CD4-positive, alpha-beta T cell (primary cell): Measurements from ENCODE around the gene GAL3ST1. TPM values are rescaled to one million over a fixed set of nuclear protein-coding genes. Genes with fewer than 3 reads are reported as not detected.

Experiments used
- ATAC-seq: fragments of 200-7000 bp; cut with Tn5 transposase; one replicate; pipeline ENCODE4 v1.10.0; 2022; ENCODE audit warnings: mild to moderate bottlenecking; ENCODE audit not compliant: poor library complexity
- CTCF ChIA-PET: fragments of 350-600 bp; sonication (Branson Sonifier 250); formaldehyde crosslinking; loops from one replicate; lab custom pipeline; 2021; ENCODE audit warnings: antibody characterized with exemption, inconsistent platforms; lab: Charles Lee
- POLR2A ChIA-PET: fragments of 350-600 bp; sonication (Branson Sonifier 250); formaldehyde crosslinking; loops from one replicate; lab custom pipeline; 2021; ENCODE audit warnings: antibody characterized with exemption, inconsistent platforms; lab: Charles Lee
- DNase-seq, 14 experiments: peaks; one replicate each; pipeline ENCODE4 v3.0.0-alpha.2; 2013 to 2020; ENCODE audit warnings: mixed read lengths in 2 of 14
- H3K27ac ChIP-seq, 2 donors: one replicate each; pipeline versions ENCODE4 v1.5.1 to v1.7.0; 2013; ENCODE audit warnings: low read length in 2 of 2, low read depth in 1 of 2, mild to moderate bottlenecking in 1 of 2
- H3K27me3 ChIP-seq, 2 experiments: 1 replicate in 1 of 2; 2 replicates in 1 of 2; pipeline versions ENCODE4 v1.6.1 to v1.7.0; 2013; ENCODE audit warnings: low read length in 2 of 2, control low read depth in 1 of 2, mild to moderate bottlenecking in 1 of 2, moderate library complexity in 1 of 2; ENCODE audit not compliant: insufficient read depth in 2 of 2, control insufficient read depth in 1 of 2
- H3K36me3 ChIP-seq: one replicate; pipeline ENCODE4 v1.6.1; 2013; ENCODE audit warnings: low read length, control low read depth; ENCODE audit not compliant: insufficient read depth
- H3K4me1 ChIP-seq: one replicate; pipeline ENCODE4 v1.6.1; 2013; ENCODE audit warnings: low read length, control low read depth; ENCODE audit not compliant: insufficient read depth
- H3K4me3 ChIP-seq: one replicate; pipeline ENCODE4 v1.5.1; 2013; ENCODE audit warnings: mild to moderate bottlenecking, low read length, moderate library complexity
- H3K9me3 ChIP-seq, 2 experiments: 1 replicate in 1 of 2; 2 replicates in 1 of 2; pipeline versions ENCODE4 v1.6.1 to v1.7.0; 2013; ENCODE audit warnings: low read length in 2 of 2, mild to moderate bottlenecking in 2 of 2, control low read depth in 1 of 2, moderate library complexity in 1 of 2; ENCODE audit not compliant: control insufficient read depth in 1 of 2, insufficient read depth in 1 of 2
- H3K27ac Mint-ChIP-seq: one replicate; pipeline ENCODE4 v1.8.0; 2020; ENCODE audit warnings: mixed read lengths
- H3K27me3 Mint-ChIP-seq: one replicate; pipeline ENCODE4 v1.8.0; 2021; ENCODE audit warnings: mixed read lengths
- H3K36me3 Mint-ChIP-seq: one replicate; pipeline ENCODE4 v1.8.0; 2021; ENCODE audit warnings: low read depth, mixed read lengths
- H3K4me1 Mint-ChIP-seq: one replicate; pipeline ENCODE4 v1.8.0; 2021; ENCODE audit warnings: low read depth, mixed read lengths
- H3K4me3 Mint-ChIP-seq: one replicate; pipeline ENCODE4 v1.8.0; 2020; ENCODE audit warnings: mild to moderate bottlenecking, mixed read lengths
- H3K9me3 Mint-ChIP-seq: one replicate; pipeline ENCODE4 v1.8.0; 2020; ENCODE audit warnings: mixed read lengths
- intact Hi-C, 2 experiments: fragments of 100-400 bp; cut with DNase I in 1 of 2; cut with micrococcal nuclease in 1 of 2; formaldehyde crosslinking; loops; one replicate each; pipeline versions ENCODE4 v1.15.1 to v1.9.0; 2023 to 2025; cut with DNase I, micrococcal nuclease
- total RNA-seq, 174 experiments: library from RNA in 2 of 174; stranded (reverse) in 2 of 174; gene quantifications; one replicate each; pipeline ENCODE4 v1.2.3 and lab custom pipeline; 2021 to 2026
- TF ChIP-seq, protein P1 (sequence below): fragments of 200-600 bp; IDR thresholded peaks from one replicate; pipeline ENCODE4 v1.8.0; 2022; ENCODE audit warnings: antibody characterized with exemption, mild to moderate bottlenecking

GAL3ST1 gene
- total RNA-seq, 2 experiments from 2014 or later, result not detected

DNA sequence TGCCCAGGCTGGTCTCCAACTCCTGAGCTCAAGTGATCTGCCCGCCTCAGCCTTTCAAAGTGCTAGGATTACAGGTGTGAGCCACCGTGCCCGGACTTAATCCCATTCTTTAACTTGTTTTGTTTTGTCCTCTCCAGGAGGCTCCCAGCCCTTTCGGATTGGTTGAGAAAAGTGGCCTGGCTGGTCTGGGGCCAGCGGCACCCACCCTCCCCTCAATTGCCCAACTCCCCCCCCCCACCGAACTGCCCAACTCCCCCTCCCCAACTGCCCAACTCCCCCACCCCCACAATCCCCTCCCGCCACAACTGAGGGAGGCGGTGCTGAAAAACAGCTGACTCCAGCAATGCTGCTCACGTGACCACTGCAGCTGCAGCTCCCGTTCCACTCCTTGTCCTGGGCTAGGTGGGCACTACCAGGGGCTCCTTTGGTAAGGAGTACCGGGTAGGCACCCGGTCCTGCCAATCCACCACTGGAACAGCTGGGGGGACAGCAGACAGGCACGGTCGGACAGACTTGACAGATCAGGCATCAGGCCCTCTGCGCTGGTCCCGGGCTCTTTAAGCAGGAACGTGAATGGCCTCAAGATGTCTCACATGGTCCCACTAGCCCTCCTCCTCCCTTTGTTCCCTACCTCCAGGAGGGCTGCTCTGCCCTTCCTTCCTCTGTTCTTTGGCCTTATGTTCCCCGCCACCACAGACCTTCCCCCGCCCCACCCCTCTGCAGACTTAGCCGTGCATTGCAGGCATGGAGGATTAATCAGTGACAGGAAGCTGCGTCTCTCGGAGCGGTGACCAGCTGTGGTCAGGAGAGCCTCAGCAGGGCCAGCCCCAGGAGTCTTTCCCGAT, 32.2 kb upstream of the GAL3ST1 start, which contains the start of gene TCN2:
Gene TCN2 (plus strand): TSS at position 720 of the 845 bp plus-strand sequence. CDS start 158 bp downstream, outside the sequence.
- Mint-ChIP-seq H3K4me3 (peak within 1 kb of the TSS; percentile 92), H3K27ac (peak within 1 kb of the TSS; percentile 45), H3K27me3 (no peaks in the 10 kb centered on the region), H3K36me3 (no peaks in the 10 kb centered on the region), H3K9me3 (no peaks in the 10 kb centered on the region), H3K4me1 (peaks cover 16% of the 10 kb centered on the region)
- DNase-seq, result peak in 9 of 14 experiments; percentile 10 to 69 (median 37)
- peak; percentile 69 for ATAC-seq
- TF ChIP-seq, protein P1, sequence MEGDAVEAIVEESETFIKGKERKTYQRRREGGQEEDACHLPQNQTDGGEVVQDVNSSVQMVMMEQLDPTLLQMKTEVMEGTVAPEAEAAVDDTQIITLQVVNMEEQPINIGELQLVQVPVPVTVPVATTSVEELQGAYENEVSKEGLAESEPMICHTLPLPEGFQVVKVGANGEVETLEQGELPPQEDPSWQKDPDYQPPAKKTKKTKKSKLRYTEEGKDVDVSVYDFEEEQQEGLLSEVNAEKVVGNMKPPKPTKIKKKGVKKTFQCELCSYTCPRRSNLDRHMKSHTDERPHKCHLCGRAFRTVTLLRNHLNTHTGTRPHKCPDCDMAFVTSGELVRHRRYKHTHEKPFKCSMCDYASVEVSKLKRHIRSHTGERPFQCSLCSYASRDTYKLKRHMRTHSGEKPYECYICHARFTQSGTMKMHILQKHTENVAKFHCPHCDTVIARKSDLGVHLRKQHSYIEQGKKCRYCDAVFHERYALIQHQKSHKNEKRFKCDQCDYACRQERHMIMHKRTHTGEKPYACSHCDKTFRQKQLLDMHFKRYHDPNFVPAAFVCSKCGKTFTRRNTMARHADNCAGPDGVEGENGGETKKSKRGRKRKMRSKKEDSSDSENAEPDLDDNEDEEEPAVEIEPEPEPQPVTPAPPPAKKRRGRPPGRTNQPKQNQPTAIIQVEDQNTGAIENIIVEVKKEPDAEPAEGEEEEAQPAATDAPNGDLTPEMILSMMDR, result no peak
- H3K4me1 ChIP-seq, result peaks cover 33% of the 10 kb centered on the region
- no peak within 1 kb of the TSS for H3K27ac ChIP-seq
- no peaks in the 10 kb centered on the region for H3K27me3 ChIP-seq
- ChIA-PET CTCF (interaction anchor here (0.8 to 1.6 kb wide), 3 partner anchors 8 to 28 kb away, joined by 3 to 7 read pairs (median 3); no protein-coding TSS in a partner anchor), POLR2A (interaction anchor here (1.0 to 1.4 kb wide), 4 partner anchors 13 to 1053 kb away, joined by 3 to 5 read pairs (median 4); partner anchors contain the start of genes PES1 and THOC5)
- intact Hi-C loops, result loop anchor here in 1 of 2 experiments (10.0 kb wide), 1 partner anchor 212 kb away; the partner anchor contains the start of gene SEC14L2
- no peaks in the 10 kb centered on the region for H3K36me3 ChIP-seq
- H3K9me3 ChIP-seq, result no peaks in the 10 kb centered on the region
- peak within 1 kb of the TSS; percentile 61 for H3K4me3 ChIP-seq

DNA sequence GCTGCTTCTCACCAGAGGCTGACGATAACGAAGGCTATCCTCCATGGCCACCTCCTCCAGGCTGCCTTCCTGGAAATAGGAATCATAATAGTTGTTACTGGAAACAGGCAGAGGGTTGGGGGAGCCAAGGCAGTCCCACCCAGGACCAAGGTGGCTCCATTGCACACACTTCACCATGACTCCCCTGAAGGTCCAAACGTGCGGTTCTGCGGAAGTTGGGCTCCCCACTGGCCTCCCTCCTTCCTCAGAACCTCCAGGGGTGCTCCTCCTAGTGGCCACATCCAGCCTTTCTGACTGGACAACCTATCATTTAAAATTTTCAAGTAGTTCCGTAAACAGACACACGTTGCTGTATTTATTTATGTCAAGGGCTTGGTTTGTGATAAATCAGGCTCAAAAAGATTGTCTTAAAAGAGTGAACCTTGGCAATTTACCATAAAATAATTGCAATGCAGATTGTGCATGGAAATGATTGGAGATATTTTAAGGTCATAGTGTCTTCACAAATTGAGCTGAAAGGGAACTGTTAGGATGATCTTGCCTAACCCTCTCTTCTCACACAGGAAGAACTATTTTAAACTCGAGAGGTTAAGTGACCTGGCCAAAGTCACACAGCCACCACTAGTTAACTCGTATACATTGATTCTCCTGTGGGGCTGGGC, 31.1 kb upstream of the GAL3ST1 start:
- H3K4me1 ChIP-seq, result peaks cover 33% of the 10 kb centered on the region
- H3K9me3 Mint-ChIP-seq, result no peaks in the 10 kb centered on the region
- peak in 11 of 14 experiments; percentile 6 to 67 (median 28) for DNase-seq

More for the DNA sequence above, 31.1 kb upstream of the GAL3ST1 start:
- peak; percentile 43 for ATAC-seq
- peak overlapping the region; percentile 46 for H3K4me3 Mint-ChIP-seq
- intact Hi-C loops, result loop anchor here in 1 of 2 experiments (10.0 kb wide), 1 partner anchor 211 kb away; the partner anchor contains the start of gene SEC14L2
- H3K27me3 Mint-ChIP-seq, result no peaks in the 10 kb centered on the region
- no peaks in the 10 kb centered on the region for H3K36me3 Mint-ChIP-seq
- Histone ChIP-seq H3K27ac (no peak overlapping the region), H3K4me3 (no peak overlapping the region), H3K27me3 (no peaks in the 10 kb centered on the region), H3K36me3 (no peaks in the 10 kb centered on the region), H3K9me3 (no peaks in the 10 kb centered on the region)
- no peak overlapping the region for H3K27ac Mint-ChIP-seq
- H3K4me1 Mint-ChIP-seq, result peaks cover 16% of the 10 kb centered on the region
- CTCF ChIA-PET, result interaction anchor here (0.8 to 1.6 kb wide), 4 partner anchors 9 to 29 kb away, joined by 3 to 7 read pairs (median 3); no protein-coding TSS in a partner anchor
- TF ChIP-seq, protein P1, result peak; percentile 70
- POLR2A ChIA-PET, result interaction anchor here (1.4 kb wide), 1 partner anchor 12 kb away, joined by 4 read pairs; no protein-coding TSS in a partner anchor
